ENCODE data around the gene REEP1.
"Not testable (repeated sequence)": the region's sequence is repeated elsewhere in the genome, so short reads cannot be mapped to it uniquely, and the experiment has no call there.

The REEP1 gene

DNA sequence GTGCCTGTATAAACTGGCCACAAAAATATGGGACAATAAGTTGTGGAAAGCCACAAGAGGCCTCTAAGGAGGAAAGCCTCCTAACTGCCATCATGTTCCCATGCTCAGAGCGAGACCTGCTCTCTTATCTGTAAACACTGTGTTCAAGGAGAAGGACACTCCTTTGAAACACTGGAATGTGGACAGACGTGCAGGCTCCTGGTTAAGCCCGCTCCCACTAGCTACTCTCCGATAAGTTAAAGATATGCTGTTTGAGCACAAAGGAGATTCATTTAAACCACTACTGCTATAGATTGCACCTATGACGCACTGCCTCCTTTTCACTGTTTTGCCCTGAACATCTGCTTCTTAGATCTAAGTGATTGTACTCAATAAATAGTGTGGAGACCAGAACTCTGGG lies 92.2 kb downstream of the REEP1 start:
- FAIRE-seq, result not testable (repeated sequence)

GRCh38 chr2:86244781-86245180 lies 92.6 kb downstream of the REEP1 start:
- FAIRE-seq; DNase-seq (ENCODE audit: low spot score): not testable (repeated sequence)

More for the DNA sequence above, 92.2 kb downstream of the REEP1 start:
- DNase-seq (ENCODE audit: low spot score), result not testable (repeated sequence)

GRCh38 chr2:86243950-86244733 lies 93.3 kb downstream of the REEP1 start:
- no peak for FAIRE-seq
- no peak for DNase-seq (ENCODE audit: low spot score)

DNA sequence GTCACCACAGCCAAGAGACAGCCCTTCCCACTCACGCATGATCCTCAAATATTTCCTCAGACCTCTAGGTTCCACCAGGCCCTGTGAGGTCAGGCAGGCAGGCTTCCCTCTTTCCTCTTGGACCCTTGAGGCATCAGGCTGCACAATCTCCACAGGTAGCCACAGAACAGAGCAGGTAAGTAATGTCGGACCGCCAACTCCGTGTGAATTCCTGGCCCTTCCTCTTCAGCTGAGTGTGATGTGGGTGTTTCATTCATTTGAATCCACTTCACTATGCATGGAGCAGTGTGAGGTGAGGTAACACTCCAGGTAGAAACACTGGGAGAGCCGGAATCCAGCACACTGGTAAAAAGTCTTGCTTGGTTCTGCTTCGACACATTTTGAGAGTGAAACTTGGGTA lies 94.2 kb downstream of the REEP1 start:
- DNase-seq (ENCODE audit: low spot score), result no peak
- no peak for FAIRE-seq

- DNase-seq (ENCODE audit: low spot score) (no peak), FAIRE-seq (no peak)
Measured at GRCh38 chr2:86241611-86242010, 95.8 kb downstream of the REEP1 start.

GRCh38 chr2:86240251-86240650 lies 97.2 kb downstream of the REEP1 start:
- FAIRE-seq (no peak), DNase-seq (ENCODE audit: low spot score) (no peak)

- FAIRE-seq (no peak), DNase-seq (ENCODE audit: low spot score) (no peak)
Measured at GRCh38 chr2:86239745-86240144, 97.7 kb downstream of the REEP1 start.

DNA sequence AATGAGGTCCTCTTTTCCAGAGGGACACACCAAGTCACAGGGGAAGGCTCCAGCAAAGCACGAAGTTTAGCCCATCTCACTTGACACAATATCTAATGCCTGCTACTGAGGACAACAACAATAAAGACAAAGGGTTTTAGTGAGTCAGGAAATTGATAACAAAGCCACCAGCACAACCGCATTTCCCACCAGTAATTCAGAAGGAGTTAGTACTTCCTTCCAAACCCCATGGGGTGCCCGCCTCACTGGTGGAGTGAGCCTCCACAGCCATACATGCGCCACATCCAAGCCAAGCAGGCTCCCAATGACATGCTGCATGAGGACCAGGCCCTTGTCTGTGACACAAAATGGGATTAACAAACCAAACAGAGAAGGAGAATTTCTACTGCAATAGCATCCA lies 98.1 kb downstream of the REEP1 start:
- FAIRE-seq (no peak), DNase-seq (ENCODE audit: low spot score) (no peak)

GRCh38 chr2:86238354-86238753 lies 99.1 kb downstream of the REEP1 start:
- no peak for FAIRE-seq
- no peak for DNase-seq (ENCODE audit: low spot score)

DNA sequence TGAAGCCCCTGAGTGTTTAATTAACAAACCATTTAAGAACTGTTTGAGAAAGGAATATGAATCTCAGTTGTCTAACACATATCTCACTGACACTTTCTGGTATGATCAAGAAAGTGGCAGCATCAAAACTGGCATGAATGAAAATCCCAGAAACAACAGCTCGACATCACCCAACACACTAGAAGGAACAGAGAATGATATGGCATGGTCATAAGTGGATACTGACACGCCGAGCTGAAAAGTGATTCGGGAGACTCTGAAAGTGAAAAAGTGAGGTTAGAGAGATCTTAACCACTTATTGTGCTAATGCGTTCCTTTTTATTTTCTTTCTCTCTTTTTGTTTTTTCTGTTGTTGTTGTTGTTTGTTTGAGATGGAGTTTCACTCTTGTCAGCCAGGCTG lies 100.3 kb downstream of the REEP1 start:
- FAIRE-seq (no peak), DNase-seq (ENCODE audit: low spot score) (no peak)

GRCh38 chr2:86235196-86235980 lies 102.0 kb downstream of the REEP1 start:
- no peak for FAIRE-seq
- DNase-seq (ENCODE audit: low spot score), result no peak

GRCh38 chr2:86234563-86235131 lies 102.8 kb downstream of the REEP1 start:
- DNase-seq (ENCODE audit: low spot score) (no peak), FAIRE-seq (no peak)

- FAIRE-seq (no peak), DNase-seq (ENCODE audit: low spot score) (no peak)
Measured at GRCh38 chr2:86233436-86233835, 104.0 kb downstream of the REEP1 start.

DNA sequence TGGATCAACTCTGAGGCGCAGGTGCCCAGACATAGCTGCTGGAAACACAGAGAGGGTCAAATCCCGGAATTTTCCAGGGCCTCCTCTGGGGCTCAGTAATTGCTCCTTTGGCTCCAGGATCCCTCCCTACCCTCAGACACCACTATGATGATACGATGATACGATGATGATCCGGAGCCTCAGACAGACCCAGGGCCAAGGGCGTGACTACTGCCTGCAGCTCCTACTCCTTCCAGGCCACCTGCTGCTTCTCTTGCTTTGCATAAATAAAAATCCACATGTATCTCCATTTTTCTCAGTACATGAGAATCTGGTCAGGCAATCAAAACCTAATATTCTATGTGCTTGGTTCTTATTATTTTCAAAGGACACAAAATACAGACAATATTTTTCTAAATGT lies 104.5 kb downstream of the REEP1 start:
- FAIRE-seq (no peak), DNase-seq (ENCODE audit: low spot score) (no peak)

DNA sequence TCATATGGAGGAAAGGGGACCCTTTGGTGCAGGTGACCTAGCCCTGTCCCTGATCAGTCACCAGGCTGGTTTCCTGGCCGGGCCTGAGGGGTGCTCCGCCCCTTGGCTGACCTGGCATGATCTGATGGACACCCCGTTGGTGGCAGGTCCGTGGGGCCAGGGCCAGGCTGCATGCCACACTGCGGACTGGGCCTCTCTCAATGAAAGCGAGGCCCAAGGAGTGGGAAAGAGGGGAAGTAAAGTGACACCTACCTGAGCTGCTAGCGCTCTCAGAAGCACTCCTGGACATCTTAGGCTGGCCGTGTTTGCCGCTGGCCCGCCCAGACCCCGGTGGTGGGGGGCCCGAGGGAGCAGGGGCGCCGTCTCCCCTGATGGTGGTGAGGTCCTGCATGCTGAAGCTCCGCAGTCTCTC lies 105.0 kb downstream of the REEP1 start:
- DNase-seq (ENCODE audit: low spot score), result no peak
- FAIRE-seq, result no peak

GRCh38 chr2:86231680-86232372 lies 105.6 kb downstream of the REEP1 start:
- no peak for FAIRE-seq
- no peak for DNase-seq (ENCODE audit: low spot score)

- no peak for FAIRE-seq
- no peak for DNase-seq (ENCODE audit: low spot score)
Measured at GRCh38 chr2:86230961-86231360, 106.5 kb downstream of the REEP1 start.

- no peak for FAIRE-seq
Measured at GRCh38 chr2:86229221-86229620, 108.2 kb downstream of the REEP1 start.

DNA sequence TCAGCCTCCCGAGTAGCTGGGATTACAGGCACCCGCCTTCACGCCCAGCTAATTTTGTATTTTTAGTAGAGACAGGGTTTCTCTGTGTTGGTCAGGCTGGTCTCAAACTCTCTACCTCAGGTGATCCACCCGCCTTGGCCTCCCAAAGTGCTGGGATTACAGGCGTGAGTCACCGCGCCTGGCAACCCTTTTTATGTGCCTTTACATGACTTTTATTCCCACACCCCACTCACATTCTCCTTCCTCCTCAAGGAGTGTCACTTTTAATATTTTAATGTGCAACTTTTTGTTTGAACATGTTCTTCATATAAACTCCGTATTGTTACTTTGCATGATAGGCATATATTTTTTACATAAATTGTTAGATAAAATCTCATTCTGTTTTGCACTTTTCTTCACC lies 108.9 kb downstream of the REEP1 start:
- not testable (repeated sequence) for DNase-seq (ENCODE audit: low spot score); FAIRE-seq

More at GRCh38 chr2:86229221-86229620, 108.2 kb downstream of the REEP1 start:
- no peak for DNase-seq (ENCODE audit: low spot score)

- FAIRE-seq (no peak), DNase-seq (ENCODE audit: low spot score) (no peak)
Measured at GRCh38 chr2:86227685-86228084, 109.7 kb downstream of the REEP1 start.

GRCh38 chr2:86226636-86227520 lies 110.5 kb downstream of the REEP1 start:
- FAIRE-seq (no peak), DNase-seq (ENCODE audit: low spot score) (no peak)

Data from urothelium cell line (cell line).